ENCODE measurements around the gene POM121L2.
A peak's percentile ranks its signal among the peaks of the same experiment; 100 is the strongest.
"Not testable (repeated sequence)": the region's sequence is repeated elsewhere in the genome, so short reads cannot be mapped to it uniquely, and the experiment has no call there.

The POM121L2 gene

DNA sequence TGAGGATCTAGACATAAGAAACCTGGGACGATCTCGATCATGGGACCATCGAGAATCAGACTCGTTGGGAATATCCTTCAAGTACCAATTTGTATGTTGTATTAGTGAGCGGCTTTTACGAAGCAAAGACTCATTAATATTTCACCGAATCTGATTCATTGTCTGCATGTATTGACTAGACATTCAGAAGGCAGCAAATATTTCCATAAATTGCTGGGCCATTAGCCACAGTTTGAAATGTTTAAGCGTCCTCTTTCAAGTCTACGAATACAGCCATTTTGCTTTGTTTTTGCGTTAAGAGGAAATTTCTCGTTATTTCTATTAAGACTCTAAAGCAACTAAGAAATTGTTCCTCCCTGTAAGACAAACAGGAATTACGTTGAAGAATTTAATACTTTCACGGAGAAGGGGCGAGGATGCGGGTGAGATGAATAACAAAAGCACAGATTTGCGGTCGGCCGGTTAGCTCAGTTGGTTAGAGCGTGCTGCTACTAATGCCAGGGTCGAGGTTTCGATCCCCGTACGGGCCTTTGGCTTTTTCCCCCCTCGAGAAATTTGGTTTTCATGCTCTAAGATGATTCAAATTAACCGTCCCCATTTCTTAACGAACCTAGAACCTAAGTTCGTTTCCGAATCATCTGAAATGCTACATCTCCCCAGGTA is 18.5 kb downstream of the POM121L2 start:
- DNase-seq = peak in 1 of 3 experiments; percentile 8

DNA sequence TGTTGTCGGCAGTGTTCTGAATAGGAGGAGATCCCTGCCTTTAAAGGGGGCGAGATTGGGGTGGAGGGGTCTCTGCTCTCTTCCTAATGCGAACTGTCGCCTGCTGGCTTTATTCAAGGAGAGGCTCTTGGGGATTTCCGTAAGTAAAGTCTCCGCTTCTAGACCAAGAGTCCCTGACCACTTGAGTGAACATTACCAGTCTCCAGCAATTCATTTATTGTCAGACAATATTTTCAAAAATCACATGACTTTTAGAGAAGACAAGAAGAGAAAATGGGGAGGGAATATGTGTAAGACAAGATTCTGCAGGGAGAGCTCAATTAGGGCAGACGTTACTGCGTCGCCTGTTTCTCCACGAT is 21.2 kb downstream of the POM121L2 start:
- DNase-seq = no peak

DNA sequence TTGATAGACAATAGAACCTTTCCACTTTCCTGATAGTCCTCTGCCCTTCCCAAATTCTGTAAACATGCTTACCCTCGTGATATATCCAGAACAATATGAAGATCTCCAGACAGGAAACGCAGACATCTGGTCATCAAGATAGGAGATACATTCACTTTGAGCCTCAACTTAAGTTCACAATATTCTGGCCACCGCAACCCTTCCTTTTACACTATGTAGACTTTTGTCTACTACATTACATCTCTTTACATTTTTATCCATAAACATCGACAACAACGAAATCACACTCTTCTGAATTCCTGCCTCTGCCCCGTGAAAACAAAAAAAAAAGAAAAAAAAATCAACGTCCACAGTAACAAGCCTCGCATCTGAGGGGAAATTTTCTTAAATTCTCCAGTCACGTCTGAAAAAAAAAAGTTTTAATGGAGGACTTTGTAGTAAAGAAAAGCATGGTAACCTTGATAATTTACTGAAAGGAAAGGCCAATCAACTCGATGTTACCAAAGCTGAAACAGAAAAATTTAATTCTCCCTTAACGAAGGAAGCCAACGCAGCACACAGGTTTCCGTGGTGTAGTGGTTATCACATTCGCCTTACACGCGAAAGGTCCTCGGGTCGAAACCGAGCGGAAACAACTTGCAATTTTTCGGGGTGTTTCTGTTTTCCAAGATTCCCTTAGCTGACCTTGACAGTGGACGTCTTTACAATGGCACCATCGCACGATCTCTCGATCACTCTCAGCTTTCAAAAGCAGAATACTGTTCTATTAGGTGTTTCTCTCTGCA is 21.8 kb downstream of the POM121L2 start:
- no peak for DNase-seq

DNA sequence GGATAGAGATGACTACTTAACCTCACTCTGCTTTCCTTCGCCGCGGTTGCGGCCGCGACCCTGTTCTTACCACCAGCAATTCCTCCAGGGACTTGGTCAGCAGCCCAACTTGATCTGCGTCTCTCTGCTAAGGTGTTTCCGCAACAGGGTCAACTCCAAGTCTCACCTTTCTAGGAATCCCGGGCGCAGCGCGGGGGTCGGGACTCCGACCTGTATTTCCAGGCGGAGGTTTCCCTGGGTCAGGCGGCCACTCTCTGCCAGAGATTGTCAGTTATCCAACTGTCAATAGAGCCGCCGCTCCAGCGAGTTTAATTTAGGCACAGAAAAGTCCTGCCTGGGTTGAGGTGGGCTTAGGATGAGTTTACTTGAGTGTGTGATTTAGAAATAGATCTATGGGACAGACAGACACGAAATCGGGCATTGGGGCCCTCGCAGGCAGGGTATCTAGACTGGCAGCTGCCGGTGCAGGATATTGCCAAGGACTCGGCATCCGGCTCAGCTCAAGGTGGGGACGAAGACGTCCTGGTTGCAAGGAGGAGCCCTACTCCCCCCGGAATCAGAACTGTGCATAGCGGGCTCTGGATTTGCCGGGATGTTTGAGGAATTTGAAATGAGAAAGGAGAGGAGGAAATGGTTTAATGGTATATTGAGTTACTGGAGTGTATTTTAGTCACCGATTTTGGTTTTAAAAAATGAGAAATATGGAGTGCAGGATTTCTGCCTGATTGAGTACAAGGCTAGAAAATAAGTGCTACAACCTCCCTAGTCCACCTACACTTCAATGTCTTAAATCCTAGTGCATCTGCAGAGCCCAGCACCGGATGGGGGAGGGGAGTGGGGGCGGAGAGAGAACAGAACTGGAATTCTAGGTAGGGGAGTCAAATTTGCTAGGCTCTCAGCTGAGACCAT is 23.7 kb downstream of the POM121L2 start:
- DNase-seq = no peak

DNA sequence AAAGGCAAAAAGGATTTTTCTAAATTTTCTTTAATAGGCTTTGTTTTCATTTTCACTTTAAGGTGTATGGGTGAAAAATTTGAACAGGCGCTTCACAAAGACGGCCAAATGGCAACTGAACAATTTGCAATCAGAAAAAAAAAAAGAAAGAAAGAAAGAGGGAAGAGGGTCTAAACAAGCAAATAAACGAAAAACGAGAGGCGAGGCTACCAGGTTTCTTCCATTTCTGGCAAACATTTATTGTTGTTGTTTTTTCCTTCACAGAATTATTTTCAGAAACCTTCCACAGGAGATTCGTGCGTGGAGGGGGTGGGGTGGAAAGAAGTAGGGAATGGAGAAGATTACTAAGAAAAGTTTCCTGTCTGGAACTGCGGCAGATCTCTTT is 24.3 kb downstream of the POM121L2 start:
- no peak for DNase-seq

DNA sequence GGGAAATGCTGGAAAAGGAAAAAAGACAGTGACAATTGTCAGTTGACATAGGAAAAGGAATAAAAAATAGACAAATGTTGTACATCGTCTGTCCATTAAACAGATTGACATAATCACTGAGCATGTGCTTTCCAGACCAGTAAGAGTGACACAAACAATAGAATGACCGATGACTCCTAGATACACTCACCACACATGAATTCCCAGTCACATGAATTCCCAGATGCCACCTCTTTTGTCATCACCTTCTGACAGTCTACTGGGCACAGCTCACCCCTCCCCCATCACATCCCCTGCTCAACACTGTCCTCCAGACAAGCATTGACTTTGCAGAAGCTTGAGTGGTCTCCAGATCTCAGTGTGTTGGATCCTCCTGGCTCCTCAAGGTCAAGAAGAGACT is 25.9 kb downstream of the POM121L2 start:
- no peak for DNase-seq

DNA sequence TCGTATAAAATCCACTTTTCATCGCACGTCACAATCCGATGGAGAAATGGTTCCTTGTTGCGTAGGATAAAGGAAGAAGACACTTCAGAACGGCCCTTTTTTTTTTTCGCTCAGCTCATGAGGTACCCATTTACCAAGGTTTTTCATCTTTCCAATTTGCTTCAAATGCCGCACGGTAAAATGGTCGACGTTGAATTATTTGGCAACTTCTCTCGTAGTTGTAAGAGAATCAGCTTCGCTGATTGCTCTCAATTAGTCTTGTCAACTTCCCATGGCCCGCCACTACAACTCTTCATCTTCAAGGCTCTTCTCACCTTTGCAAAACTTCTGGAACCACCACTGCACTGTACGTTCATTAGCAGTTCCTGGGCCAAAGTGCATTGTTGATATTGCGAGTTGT is 28.8 kb downstream of the POM121L2 start:
- DNase-seq = no peak

DNA sequence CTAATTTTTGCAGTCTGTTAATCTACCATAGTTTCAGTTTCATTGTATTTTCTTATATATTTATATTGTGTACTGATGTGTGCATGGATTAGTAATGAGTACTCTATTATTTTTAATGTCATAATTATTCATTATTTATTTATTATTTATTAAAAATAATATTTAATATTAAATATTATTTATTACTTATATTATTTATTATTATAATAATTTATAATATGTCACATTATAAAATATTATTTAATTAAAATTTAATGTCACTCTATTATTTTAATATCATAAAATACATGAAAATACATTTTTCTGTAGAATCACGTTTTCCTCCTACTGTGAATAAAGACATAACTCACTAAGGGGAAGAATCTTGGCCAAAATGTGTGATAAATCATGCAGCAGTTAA is 30.5 kb downstream of the POM121L2 start:
- DNase-seq = no peak

DNA sequence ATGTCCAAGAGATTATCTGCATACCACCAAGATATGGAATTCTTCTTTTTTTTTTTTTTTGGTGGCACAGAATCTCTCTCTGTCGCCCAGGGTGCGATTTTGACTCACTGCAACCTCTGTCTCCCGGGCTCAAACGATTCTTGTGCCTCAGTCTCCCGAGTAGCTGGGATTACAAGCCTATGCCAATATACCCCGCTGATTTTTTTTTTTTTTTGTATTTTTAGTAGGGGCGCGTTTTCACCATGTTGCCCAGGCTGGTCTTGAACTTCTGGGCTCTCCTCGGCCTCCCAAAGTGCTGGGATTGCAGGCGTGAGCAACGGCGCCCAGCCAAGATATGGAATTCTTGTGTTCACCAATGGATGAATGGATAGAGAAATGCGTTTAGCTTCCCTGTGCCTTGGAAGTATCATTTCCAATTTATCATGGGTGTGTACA is 31.0 kb downstream of the POM121L2 start:
- DNase-seq = no peak

DNA sequence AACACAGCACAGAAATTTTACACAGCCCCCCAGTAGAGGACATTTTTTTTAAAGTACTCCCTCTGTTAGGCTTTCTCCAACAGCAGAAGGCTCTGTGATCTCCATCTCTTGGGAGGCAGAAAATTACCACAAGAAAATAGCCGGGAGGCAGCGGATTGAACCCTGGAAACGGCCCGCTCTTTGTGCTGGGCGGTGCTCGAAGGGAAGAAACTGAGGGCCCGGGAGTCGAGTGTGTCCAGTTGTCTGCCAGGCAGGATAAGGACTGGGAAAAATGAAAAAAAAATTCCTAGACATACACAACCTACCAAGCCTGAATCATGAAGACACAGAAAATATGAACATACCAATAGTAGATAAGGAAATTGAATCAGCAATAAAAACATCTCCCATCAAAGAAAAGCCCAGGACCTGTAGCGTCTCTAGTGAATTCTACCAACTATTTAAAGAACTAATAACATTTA is 31.5 kb downstream of the POM121L2 start:
- DNase-seq = no peak

DNA sequence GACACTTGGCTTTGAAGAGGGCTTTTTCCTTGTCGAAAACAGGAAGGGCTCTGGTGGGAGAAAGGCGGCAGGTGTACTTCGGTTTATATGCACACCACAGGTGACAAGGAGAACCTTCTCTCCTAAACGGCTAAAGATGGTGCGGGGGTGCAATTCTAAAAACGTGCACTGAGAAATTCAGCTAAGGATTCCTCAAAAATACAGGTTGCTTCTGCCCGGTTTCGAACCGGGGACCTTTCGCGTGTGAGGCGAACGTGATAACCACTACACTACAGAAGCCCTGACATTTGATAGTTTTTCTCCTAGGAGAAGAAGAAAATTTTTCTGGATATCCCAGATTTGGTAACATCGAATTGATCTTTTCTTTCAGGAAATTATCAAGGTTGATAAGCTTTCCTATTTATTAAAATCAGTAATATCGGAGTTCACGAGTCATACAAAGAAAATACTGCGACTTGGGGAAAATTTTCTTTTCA is 32.0 kb downstream of the POM121L2 start:
- peak; percentile 45 to 76 (median 57) for DNase-seq

DNA sequence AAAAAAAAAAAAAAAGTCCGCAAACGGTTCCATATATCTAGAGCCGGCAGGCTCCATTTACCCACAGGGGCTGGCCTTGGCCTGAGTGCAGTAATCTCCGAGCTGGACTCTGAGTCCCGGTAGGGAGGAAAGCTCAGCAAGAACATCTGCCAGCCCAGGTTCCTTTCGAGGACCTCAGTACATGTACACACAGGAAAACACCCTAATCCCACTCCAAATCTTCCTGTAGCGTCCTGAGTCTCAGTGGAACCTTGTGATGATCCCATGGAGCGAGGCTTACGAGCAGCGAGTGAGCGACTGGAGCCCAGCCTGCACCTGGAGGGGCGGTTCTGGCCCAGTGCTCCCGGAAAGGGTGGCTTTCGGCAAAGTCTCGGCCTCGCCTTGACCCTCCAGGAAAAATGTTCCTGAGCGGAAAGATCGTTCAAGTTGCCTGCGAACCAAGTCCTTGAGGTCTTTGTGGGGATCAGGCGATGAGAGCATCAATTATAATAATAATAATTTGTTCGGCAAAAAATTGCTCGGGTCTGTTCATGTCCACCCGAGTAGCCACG is 32.5 kb downstream of the POM121L2 start:
- DNase-seq = peak in 2 of 3 experiments; percentile 60 to 63

DNA sequence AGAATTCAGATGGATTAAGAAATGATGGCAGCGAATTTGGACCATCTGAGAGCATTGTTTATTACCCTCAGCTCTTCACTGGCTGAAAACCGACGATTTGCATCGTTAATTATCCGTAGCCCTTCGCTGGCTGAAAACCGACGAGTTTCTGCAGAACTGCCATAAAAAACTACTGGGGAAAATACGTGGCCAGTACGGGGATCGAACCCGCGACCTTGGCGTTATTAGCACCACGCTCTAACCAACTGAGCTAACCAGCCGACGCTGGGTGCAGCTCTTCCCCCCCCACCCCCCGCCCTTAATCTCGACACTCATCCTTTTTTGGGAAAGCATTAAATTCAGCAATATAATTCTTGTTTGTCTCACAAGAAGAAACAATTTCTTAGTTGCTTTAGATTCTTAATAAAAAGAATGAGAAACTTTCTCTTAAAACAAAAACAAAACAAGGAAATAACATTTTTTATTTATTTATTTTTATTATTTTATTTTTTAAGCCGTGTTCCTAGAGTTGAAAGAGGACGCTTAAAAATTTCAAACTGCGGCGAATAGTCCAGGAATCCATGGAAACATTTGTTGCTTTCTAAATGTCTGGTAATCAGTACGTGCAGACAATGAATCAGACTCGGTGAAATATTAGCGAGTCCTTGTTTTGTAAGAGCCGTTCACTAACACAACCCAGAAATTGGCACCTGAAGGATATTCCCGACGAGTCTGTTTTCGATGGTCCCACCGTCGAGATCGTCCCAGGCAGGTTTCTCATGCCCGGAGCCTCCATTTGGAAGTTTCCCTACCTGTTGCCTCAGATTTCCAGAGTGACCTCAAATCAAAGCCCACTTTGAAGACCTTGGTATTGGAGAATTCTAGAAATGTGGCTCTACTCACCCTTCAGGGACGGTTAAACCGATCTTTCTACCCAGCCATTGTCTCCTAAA is 36.8 kb downstream of the POM121L2 start:
- no peak for DNase-seq

DNA sequence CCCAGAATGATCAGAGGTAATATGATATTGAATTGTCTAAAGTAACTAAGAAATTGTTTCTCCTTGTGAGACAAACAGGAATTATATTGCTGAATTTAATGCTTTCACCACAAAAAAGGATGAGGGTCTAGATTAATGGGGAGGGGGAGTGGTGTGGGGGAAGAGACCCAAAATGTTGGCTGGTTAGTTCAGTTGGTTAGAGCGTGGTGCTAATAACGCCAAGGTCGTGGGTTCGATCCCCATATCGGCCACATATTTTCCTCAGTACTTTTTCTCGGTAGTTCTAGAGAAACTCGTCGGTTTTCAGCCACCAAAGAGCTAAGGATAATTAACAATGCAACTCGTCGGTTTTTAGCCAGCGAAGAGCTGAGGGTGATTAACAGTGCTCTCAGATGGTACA is 38.3 kb downstream of the POM121L2 start:
- DNase-seq = no peak

DNA sequence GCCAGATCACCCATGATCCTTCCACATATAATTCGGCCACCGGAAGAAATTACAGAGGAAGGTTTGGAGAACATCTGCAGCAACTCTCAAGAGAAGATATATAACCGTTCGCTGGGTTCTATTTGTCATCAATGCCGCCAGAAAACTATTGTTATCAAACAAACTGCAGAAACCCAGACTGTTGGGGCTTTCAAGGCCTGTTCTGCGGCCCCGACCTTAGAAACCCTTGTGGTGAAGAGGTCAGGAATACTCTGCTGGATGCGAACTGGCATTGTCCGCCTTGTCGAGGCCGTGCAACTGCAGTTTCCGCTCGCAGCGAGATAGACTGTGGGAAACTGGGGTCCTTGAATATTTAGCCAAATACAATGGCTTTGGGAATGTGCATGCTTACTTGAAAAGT is 43.3 kb downstream of the POM121L2 start:
- no peak for DNase-seq

DNA sequence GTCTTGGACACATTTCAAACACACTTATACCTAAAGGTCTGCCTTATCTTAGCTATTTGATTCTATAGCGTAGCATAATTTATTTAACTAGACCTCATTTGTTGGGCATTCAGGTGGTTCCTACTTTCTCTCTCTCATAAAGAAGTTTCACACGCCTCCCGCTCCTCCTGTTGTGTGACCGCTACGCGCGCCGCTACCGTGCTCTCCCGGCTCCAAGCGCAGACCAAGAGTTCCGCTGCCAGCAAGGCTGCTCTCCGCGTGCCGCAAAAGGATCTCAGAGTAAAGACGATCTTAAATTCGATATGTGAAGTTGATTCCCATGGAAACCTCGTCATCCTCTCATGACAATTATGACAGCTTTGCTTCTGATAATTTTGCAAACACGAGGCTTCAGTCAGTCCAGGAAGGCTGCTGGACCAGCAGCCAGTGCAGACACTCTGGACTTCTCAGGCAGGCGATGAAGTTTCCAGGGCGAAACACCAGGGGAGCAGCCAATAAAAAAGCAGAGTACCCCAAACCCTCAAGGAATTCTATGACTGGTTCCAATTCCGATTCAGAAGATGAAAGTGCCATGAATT is 44.1 kb downstream of the POM121L2 start:
- DNase-seq = no peak

DNA sequence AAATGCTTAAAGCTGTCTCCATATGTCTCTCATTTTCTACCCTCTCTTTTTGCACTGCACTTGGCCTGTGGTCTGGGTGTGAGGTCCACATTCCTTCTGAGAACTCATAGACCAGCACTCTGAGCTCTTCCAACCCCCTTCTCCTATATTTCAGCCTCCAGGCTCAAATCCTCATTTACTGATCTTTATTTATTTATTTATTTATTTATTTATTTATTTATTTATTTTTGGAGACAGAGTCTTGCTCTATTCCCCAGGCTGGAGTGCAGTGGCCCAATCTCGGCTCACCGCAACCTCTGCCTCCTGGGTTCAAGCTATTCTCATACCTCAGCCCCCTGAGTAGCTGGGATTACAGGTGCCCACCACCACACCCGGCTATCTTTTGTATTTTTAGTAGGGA is 45.1 kb downstream of the POM121L2 start:
- not testable (repeated sequence) for DNase-seq

DNA sequence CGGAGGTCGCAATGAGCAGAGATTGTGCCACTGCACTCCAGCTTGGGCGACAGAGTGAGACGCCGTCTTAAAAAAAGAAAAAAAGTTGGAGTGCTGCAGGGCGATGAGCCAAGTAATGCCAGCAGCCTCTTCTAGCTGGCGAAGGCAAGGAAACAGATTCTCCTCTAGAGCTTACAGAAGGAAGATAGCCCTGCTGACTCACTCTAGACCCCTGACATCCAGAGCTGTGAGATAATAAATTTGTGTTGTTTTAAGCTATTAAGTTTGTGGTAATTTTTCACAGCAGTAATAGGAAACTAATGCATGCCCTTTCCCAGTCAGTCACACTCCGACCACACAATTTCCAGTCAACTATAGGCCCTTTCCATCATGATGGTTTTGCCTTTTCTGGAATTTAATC is 48.2 kb downstream of the POM121L2 start:
- no peak for DNase-seq

DNA sequence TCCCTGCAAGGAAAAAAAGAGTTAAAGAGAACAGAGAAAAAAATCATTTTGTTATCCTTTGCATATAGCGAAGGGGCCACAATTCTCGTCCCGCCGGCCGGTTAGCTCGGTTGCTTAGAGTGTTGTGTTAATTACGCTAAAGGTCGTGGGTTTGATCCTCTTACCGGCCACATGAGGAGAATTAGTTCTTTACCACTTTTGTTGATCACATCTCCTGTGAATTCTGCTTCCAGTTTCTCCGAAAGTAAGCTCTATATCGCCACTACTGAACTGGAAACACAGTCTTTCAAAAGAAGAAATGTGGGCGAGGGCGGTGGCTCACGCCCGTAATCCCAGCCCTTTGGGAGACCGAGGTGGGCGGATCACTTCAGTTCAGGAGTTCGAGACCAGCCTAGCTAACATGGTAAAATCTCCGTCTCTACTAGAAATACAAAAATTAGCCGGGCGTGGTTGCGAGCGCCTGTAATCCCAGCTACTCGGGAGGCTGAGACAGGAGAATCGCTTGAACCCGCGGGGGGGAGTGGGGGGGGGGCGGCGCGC is 51.2 kb downstream of the POM121L2 start:
- no peak for DNase-seq

DNA sequence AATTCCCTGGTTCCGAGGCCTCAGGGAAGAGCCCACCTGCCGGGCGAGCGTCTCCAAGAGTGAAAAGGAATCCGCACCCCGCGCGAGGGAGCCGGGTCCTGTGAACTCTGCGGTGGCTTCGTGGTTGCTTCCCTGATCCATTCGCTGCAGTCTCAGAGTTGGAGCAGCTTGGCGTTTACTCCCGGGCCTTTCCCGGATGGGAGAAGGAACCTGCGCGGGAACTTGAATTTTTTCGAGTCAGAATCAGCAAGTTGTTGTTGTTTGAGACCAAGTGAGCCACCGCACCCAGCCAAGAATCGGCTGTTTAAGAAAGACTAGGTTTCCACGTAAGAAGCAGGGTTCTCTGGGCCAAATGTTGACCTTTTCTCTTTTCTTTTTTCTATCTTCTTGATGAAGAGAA is 51.7 kb downstream of the POM121L2 start:
- DNase-seq = no peak
